HepG2 (cell line): ENCODE results near the gene LIMA1. TPM values are rescaled to one million over a fixed set of nuclear protein-coding genes. Genes with fewer than 3 reads are reported as not detected.

ENCODE experiments used
- ATF6 ChIP-seq: sonication (generic); formaldehyde crosslinking; conservative IDR thresholded peaks from 2 replicates; pipeline ENCODE4 v1.4.0; 2020; ENCODE audit warnings: missing genetic modification reagents
- CREB1 ChIP-seq, 2 experiments: fragments of 450-650 bp in 1 of 2; IDR thresholded peaks; 2 replicates each; pipeline ENCODE4 v1.6.1; 2016 to 2017; ENCODE audit warnings: control low read depth in 1 of 2, mild to moderate bottlenecking in 1 of 2, missing compliant biosample characterization in 1 of 2, missing genetic modification characterization in 1 of 2
- ELF4 ChIP-seq: sonication (generic); formaldehyde crosslinking; IDR thresholded peaks from 2 replicates; pipeline ENCODE4 v1.5.0; 2020; ENCODE audit warnings: missing genetic modification reagents, mild to moderate bottlenecking, moderate library complexity, borderline replicate concordance
- FOXJ3 ChIP-seq: sonication (generic); formaldehyde crosslinking; IDR thresholded peaks from 2 replicates; pipeline ENCODE4 v1.4.0; 2020; ENCODE audit warnings: missing genetic modification reagents, mild to moderate bottlenecking, borderline replicate concordance
- GLI4 ChIP-seq: sonication (generic); formaldehyde crosslinking; IDR thresholded peaks from 2 replicates; pipeline ENCODE4 v1.5.1; 2020; ENCODE audit warnings: missing genetic modification reagents, mild to moderate bottlenecking, moderate library complexity, borderline replicate concordance
- HDAC2 ChIP-seq: sonication (generic); formaldehyde crosslinking; IDR thresholded peaks from 2 replicates; pipeline ENCODE4 v1.4.0; 2020; ENCODE audit warnings: missing genetic modification reagents
- HDAC6 ChIP-seq: fragments of 200-600 bp; sonication (generic); IDR thresholded peaks from 2 replicates; pipeline ENCODE4 v1.7.0; 2017; ENCODE audit warnings: mild to moderate bottlenecking, antibody characterized with exemption, low read length, low read depth
- ISX ChIP-seq: sonication (generic); formaldehyde crosslinking; conservative IDR thresholded peaks from 2 replicates; pipeline ENCODE4 v1.5.0; 2020; ENCODE audit warnings: missing genetic modification reagents
- KDM5A ChIP-seq: fragments of 200-600 bp; sonication (generic); IDR thresholded peaks from 2 replicates; pipeline ENCODE4 v1.7.0; 2018; ENCODE audit warnings: antibody characterized with exemption, mild to moderate bottlenecking, low read length, borderline replicate concordance
- KLF15 ChIP-seq: sonication (generic); formaldehyde crosslinking; IDR thresholded peaks from 2 replicates; pipeline ENCODE4 v1.8.1; 2023; ENCODE audit warnings: borderline replicate concordance, mild to moderate bottlenecking, inconsistent platforms, missing genetic modification reagents, mixed read lengths
- MTA3 ChIP-seq: sonication (generic); formaldehyde crosslinking; IDR thresholded peaks from 2 replicates; pipeline ENCODE4 v1.4.0; 2020; ENCODE audit warnings: missing genetic modification reagents
- NR2C2 ChIP-seq: sonication (generic); formaldehyde crosslinking; IDR thresholded peaks from 2 replicates; pipeline ENCODE4 v1.4.0; 2020; ENCODE audit warnings: missing genetic modification reagents, mild to moderate bottlenecking, moderate library complexity, borderline replicate concordance
- POGZ ChIP-seq: sonication (generic); formaldehyde crosslinking; IDR thresholded peaks from 2 replicates; pipeline ENCODE4 v1.4.0; 2020; ENCODE audit warnings: mild to moderate bottlenecking, missing genetic modification reagents
- PRMT3 ChIP-seq: sonication (generic); formaldehyde crosslinking; IDR thresholded peaks from 2 replicates; pipeline ENCODE4 v1.8.1; 2022; ENCODE audit warnings: low read depth, mild to moderate bottlenecking, moderate library complexity, missing genetic modification reagents, borderline replicate concordance
- RFXAP ChIP-seq: sonication (generic); formaldehyde crosslinking; IDR thresholded peaks from 2 replicates; pipeline ENCODE4 v1.4.0; 2020; ENCODE audit warnings: missing genetic modification reagents, borderline replicate concordance
- SIN3A ChIP-seq: IDR thresholded peaks from 2 replicates; pipeline ENCODE4 v1.6.1; 2011; ENCODE audit warnings: low read depth, mild to moderate bottlenecking, control low read depth, low read length, borderline replicate concordance
- SRF ChIP-seq: IDR thresholded peaks from 2 replicates; pipeline ENCODE4 v1.6.1; 2011; ENCODE audit warnings: mild to moderate bottlenecking, low read depth, low read length, moderate library complexity
- YY1 ChIP-seq: IDR thresholded peaks from 2 replicates; pipeline ENCODE4 v1.6.1; 2011; ENCODE audit warnings: low read length, low read depth, moderate library complexity, mild to moderate bottlenecking; ENCODE audit not compliant: insufficient read depth, insufficient replicate concordance
- ZBTB38 ChIP-seq: sonication (generic); formaldehyde crosslinking; IDR thresholded peaks from 2 replicates; pipeline ENCODE4 v1.5.1; 2020; ENCODE audit warnings: mild to moderate bottlenecking, missing genetic modification reagents
- ZNF205 ChIP-seq: IDR thresholded peaks from 2 replicates; pipeline ENCODE4 v1.6.1; 2018; ENCODE audit warnings: missing biosample characterization, missing genetic modification reagents
- ZNF230 ChIP-seq: sonication (generic); formaldehyde crosslinking; IDR thresholded peaks from 2 replicates; pipeline ENCODE4 v1.4.0; 2020; ENCODE audit warnings: mild to moderate bottlenecking, missing genetic modification reagents
- ZNF570 ChIP-seq: sonication (generic); formaldehyde crosslinking; IDR thresholded peaks from 2 replicates; pipeline ENCODE4 v1.4.0; 2020; ENCODE audit warnings: mild to moderate bottlenecking, missing genetic modification reagents, borderline replicate concordance
- ZNF761 ChIP-seq: sonication (generic); formaldehyde crosslinking; conservative IDR thresholded peaks from 2 replicates; pipeline ENCODE4 v1.4.0; 2020; ENCODE audit warnings: mild to moderate bottlenecking, missing genetic modification reagents
- polyA plus RNA-seq, 8 experiments: library from polyadenylated mRNA; depleted of rRNA in 3 of 8; stranded (reverse) in 7 of 8; unstranded in 1 of 8; fragments of >200 nt; fragmentation: Illumina TruSeq in 4 of 8; extraction: Trizol in 4 of 8; gene quantifications; 2 replicates each; pipeline versions ENCODE4 v1.2.1 to v1.2.3, GENCODE V29; 2011 to 2016; ENCODE audit warnings: low read depth in 4 of 8, missing spikeins in 1 of 8, mixed read lengths in 1 of 8; ENCODE audit not compliant: insufficient read depth in 1 of 8
- total RNA-seq, 5 experiments: library from RNA; depleted of rRNA; stranded (reverse); fragments of >200 nt; fragmentation: Illumina TruSeq; extraction: Trizol; gene quantifications; 2 replicates each; pipeline ENCODE4 v1.2.3, GENCODE V29; 2016; ENCODE audit warnings: low read depth in 1 of 5
- TF ChIP-seq, protein P1 (sequence below): IDR thresholded peaks from 2 replicates; pipeline ENCODE4 v1.6.1; 2018; ENCODE audit warnings: missing genetic modification reagents, mild to moderate bottlenecking, missing compliant biosample characterization
- TF ChIP-seq, protein P2 (sequence below), 2 experiments: fragments of 450-650 bp in 1 of 2; sonication (generic) in 1 of 2; formaldehyde crosslinking; IDR thresholded peaks; 2 replicates each; pipeline versions ENCODE4 v1.5.0 to v1.8.0; 2020 to 2022; ENCODE audit warnings: mild to moderate bottlenecking in 1 of 2, missing genetic modification reagents in 1 of 2
- TF ChIP-seq, protein P3 (sequence below): sonication (generic); formaldehyde crosslinking; IDR thresholded peaks from 2 replicates; pipeline ENCODE4 v1.4.0; 2020; ENCODE audit warnings: missing genetic modification reagents

The LIMA1 gene
- total and polyA plus RNA-seq, 2 of the 13 experiments (the other 11 are each of a cell fraction or from before 2014, with no cell fraction given) = 13.0 to 19.8 TPM

GRCh38 chr12:50188241-50188781 is 95.0 kb downstream of the LIMA1 start (continued):
- no peak for TF ChIP-seq HDAC6
- no peak for TF ChIP-seq GLI4 (CRISPR knock-in tag)
- TF ChIP-seq ATF6 = no peak
- TF ChIP-seq ELF4 = no peak
- TF ChIP-seq NR2C2 = no peak
- no peak for TF ChIP-seq ZNF761 (CRISPR knock-in tag)
- no peak for TF ChIP-seq ZNF570
- TF ChIP-seq, protein P1, sequence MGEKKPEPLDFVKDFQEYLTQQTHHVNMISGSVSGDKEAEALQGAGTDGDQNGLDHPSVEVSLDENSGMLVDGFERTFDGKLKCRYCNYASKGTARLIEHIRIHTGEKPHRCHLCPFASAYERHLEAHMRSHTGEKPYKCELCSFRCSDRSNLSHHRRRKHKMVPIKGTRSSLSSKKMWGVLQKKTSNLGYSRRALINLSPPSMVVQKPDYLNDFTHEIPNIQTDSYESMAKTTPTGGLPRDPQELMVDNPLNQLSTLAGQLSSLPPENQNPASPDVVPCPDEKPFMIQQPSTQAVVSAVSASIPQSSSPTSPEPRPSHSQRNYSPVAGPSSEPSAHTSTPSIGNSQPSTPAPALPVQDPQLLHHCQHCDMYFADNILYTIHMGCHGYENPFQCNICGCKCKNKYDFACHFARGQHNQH (CRISPR knock-in tag) = peak; percentile 39; the same call in 1 of the 2 replicates
- TF ChIP-seq ZBTB38 = 0 out of 2 replicates have a peak, but pooled peaks have one; percentile 37
- no peak for TF ChIP-seq KDM5A
- TF ChIP-seq HDAC2 (CRISPR knock-in tag) = peak; percentile 44; the same call in 1 of the 2 replicates
- no peak for TF ChIP-seq CREB1 (IDR thresholded peaks at IDR 0.05)
- no peak for TF ChIP-seq CREB1 (CRISPR knock-in tag; IDR thresholded peaks at IDR 0.05)
- no peak for TF ChIP-seq ISX (CRISPR knock-in tag)
- no peak for TF ChIP-seq ZNF230 (CRISPR knock-in tag)
- peak; percentile 52; the same call in 1 of the 2 replicates for TF ChIP-seq POGZ
- no peak for TF ChIP-seq SIN3A
- TF ChIP-seq KLF15 (CRISPR knock-in tag) = no peak
- TF ChIP-seq RFXAP (CRISPR knock-in tag) = no peak
- no peak for TF ChIP-seq SRF
- TF ChIP-seq, protein P2, sequence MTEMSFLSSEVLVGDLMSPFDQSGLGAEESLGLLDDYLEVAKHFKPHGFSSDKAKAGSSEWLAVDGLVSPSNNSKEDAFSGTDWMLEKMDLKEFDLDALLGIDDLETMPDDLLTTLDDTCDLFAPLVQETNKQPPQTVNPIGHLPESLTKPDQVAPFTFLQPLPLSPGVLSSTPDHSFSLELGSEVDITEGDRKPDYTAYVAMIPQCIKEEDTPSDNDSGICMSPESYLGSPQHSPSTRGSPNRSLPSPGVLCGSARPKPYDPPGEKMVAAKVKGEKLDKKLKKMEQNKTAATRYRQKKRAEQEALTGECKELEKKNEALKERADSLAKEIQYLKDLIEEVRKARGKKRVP (CRISPR knock-in tag; IDR thresholded peaks at IDR 0.05) = no peak
- TF ChIP-seq, protein P3, sequence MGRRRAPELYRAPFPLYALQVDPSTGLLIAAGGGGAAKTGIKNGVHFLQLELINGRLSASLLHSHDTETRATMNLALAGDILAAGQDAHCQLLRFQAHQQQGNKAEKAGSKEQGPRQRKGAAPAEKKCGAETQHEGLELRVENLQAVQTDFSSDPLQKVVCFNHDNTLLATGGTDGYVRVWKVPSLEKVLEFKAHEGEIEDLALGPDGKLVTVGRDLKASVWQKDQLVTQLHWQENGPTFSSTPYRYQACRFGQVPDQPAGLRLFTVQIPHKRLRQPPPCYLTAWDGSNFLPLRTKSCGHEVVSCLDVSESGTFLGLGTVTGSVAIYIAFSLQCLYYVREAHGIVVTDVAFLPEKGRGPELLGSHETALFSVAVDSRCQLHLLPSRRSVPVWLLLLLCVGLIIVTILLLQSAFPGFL = no peak
- TF ChIP-seq ZNF205 (CRISPR knock-in tag) = no peak
- TF ChIP-seq MTA3 = no peak
- no peak for TF ChIP-seq YY1
- no peak for TF ChIP-seq PRMT3 (CRISPR knock-in tag)
- TF ChIP-seq FOXJ3 (CRISPR knock-in tag) = no peak
